ENCODE measurements around the gene KLRF2. TPM values are rescaled to one million over a fixed set of nuclear protein-coding genes. Genes with fewer than 3 reads are reported as not detected.
A peak's percentile ranks its signal among the peaks of the same experiment; 100 is the strongest.

Gene KLRF2
- total RNA-seq, 5 donors from 2014 or later (not counting 1 experiment from before 2014, with no cell fraction given) = not detected

DNA sequence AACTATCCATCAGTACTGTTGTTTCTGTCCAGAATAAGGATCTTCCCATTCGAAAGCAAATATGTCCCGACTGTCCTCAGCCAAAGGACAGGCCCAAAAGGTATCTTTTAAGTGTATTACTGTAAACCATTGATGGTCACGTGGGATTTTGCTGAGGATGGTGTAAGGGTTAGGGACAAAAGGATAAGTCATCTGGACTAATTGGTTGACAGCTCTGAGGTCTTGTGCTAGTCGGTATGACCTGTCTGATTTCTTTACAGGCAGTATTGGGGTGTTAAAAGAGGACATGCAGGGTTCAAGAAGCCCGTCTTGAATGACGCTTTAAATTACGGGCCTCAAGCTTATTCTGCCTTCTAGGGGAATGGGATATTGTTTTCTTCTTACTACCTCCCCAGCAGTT, 26.5 kb downstream of the KLRF2 start:
- Mint-ChIP-seq H3K27ac (no peak overlapping the region), H3K9me3 (peaks cover 10 to 30% (median 24%) of the 10 kb centered on the region in 3 donors), H3K27me3 (no peaks in the 10 kb centered on the region)

GRCh38 chr12:9908350-9908749, 27.1 kb downstream of the KLRF2 start:
- peaks cover 10 to 26% (median 21%) of the 10 kb centered on the region in 3 donors for H3K9me3 Mint-ChIP-seq
- H3K4me1 Mint-ChIP-seq = peaks cover 38 to 46% (median 40%) of the 10 kb centered on the region in 3 donors
- DNase-seq (no peak), ATAC-seq (replicated peaks in 1 of 4) (no peak)
- ChIA-PET CTCF (no interaction called here), POLR2A (no interaction called here)
- Histone ChIP-seq H3K4me1 (ENCODE audit: control insufficient read depth in 1 of 2, extremely low read depth in 1 of 2, insufficient read depth in 2 of 2, low read length in 2 of 2) (peaks cover 7 to 17% of the 10 kb centered on the region in 2 experiments), H3K27ac (ENCODE audit: low read length) (no peak overlapping the region), H3K4me3 (ENCODE audit: control insufficient read depth in 1 of 2, extremely low read depth in 1 of 2, low read length in 1 of 2) (no peak overlapping the region), H3K9me3 (peaks cover 4% of the 10 kb centered on the region), H3K36me3 (ENCODE audit: control insufficient read depth in 2 of 2, extremely low read depth in 1 of 2, insufficient read depth in 1 of 2, low read length in 1 of 2) (no peaks in the 10 kb centered on the region), H3K27me3 (replicated peaks in 1 of 2; ENCODE audit: control insufficient read depth in 2 of 2, extremely low read depth in 1 of 2, insufficient read depth in 2 of 2, low read length in 1 of 2) (no peaks in the 10 kb centered on the region)
- H3K27me3 Mint-ChIP-seq = no peaks in the 10 kb centered on the region
- no peak overlapping the region for H3K27ac Mint-ChIP-seq
- H3K4me3 Mint-ChIP-seq = no peak overlapping the region
- no CpG with 5 or more reads among the region's 4 CpGs for WGBS (ENCODE audit: insufficient coverage)
- H3K36me3 Mint-ChIP-seq = peaks cover 9% of the 10 kb centered on the region

More for the DNA sequence above, 26.5 kb downstream of the KLRF2 start:
- H3K4me1 Mint-ChIP-seq = peaks cover 37 to 44% (median 39%) of the 10 kb centered on the region in 3 donors
- no peak overlapping the region for H3K4me3 ChIP-seq (ENCODE audit: control insufficient read depth in 1 of 2, extremely low read depth in 1 of 2, low read length in 1 of 2)
- H3K27me3 ChIP-seq (replicated peaks in 1 of 2; ENCODE audit: control insufficient read depth in 2 of 2, extremely low read depth in 1 of 2, insufficient read depth in 2 of 2, low read length in 1 of 2) = no peaks in the 10 kb centered on the region
- H3K4me3 Mint-ChIP-seq = no peak overlapping the region
- H3K27ac ChIP-seq (ENCODE audit: low read length) = no peak overlapping the region
- 100% methylated on average over 4 of the region's 7 CpGs for WGBS (ENCODE audit: insufficient coverage)
- no peak for ATAC-seq (replicated peaks in 1 of 4)
- POLR2A ChIA-PET = no interaction called here
- peaks cover 7 to 17% of the 10 kb centered on the region in 2 experiments for H3K4me1 ChIP-seq (ENCODE audit: control insufficient read depth in 1 of 2, extremely low read depth in 1 of 2, insufficient read depth in 2 of 2, low read length in 2 of 2)
- no peak for DNase-seq
- peaks cover 0 to 2% of the 10 kb centered on the region in 2 donors for H3K36me3 ChIP-seq (ENCODE audit: control insufficient read depth in 2 of 2, extremely low read depth in 1 of 2, insufficient read depth in 1 of 2, low read length in 1 of 2)
- peaks cover 2% of the 10 kb centered on the region for H3K9me3 ChIP-seq
- H3K36me3 Mint-ChIP-seq = peaks cover 15% of the 10 kb centered on the region
- CTCF ChIA-PET = interaction anchor here (0.5 to 1.4 kb wide), 3 partner anchors 41 to 280 kb away, joined by 3 to 6 read pairs (median 4); no protein-coding TSS in a partner anchor

DNA sequence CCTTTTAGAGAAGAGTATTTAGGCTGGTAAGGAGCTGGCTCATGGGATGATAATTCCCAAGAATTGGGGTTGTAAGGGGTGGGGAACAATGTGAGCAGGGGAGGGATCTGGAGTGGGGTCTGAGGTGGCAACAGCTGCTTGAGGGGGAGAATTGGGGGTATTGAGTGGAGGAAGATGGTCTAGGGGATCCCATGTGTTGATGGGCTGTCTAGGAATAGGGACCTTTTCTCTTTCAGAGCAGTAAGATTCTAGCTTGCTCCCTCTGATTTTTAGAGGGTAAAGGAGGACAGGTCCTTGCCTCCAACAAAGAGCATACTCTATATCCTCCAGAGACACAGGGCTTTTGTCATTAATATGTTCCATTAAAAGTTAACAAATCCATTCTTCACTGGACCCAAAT, 28.4 kb downstream of the KLRF2 start:
- ATAC-seq (replicated peaks in 1 of 4) = no peak
- CTCF ChIA-PET = interaction anchor here (0.6 to 1.1 kb wide), 4 partner anchors 12 to 293 kb away, joined by 3 to 5 read pairs (median 4); no protein-coding TSS in a partner anchor
- POLR2A ChIA-PET = interaction anchor here in 1 of 2 donors (0.6 kb wide), 1 partner anchor 262 kb away, joined by 3 read pairs; no protein-coding TSS in a partner anchor

DNA sequence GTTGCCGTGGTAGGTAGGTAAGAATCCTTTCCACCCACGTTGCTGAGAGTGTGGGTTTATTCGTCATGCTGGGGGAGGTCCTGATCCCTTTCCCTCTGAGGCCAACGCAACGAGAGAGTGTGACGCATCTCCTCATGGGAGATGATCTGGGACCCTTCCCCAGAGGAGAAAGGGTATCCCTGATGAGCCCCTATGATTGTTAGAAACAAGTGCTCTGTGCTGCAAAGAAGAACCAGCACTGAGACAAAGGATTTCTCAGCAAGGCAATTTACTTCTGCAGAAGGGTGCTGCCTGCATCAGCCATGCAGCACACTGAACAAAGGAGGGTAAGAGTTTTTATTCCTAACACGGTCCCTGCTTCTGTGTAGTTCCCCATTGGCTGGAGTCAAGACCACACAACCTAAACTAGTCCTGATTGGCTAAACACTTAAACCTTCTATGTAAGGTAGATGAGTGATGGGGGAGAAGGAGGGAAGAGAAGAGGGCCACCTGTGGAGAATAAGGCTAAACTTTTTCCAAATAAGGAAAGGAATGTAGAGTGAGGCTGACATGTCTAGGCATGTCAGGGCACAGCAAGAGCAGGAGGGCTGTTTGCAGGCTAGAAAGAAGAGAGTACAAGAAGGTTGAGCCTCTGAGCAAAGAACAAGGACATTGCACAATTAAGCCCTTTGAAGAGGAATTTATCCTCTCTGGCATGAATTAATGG, 29.6 kb downstream of the KLRF2 start:
- peaks cover 4% of the 10 kb centered on the region for H3K36me3 Mint-ChIP-seq
- H3K4me1 ChIP-seq (ENCODE audit: control insufficient read depth in 1 of 2, extremely low read depth in 1 of 2, insufficient read depth in 2 of 2, low read length in 2 of 2) = peaks cover 7 to 17% of the 10 kb centered on the region in 2 experiments
- DNase-seq (no peak), ATAC-seq (replicated peaks in 1 of 4) (no peak)
- CTCF ChIA-PET = no interaction called here
- peaks cover 34 to 40% (median 35%) of the 10 kb centered on the region in 3 donors for H3K4me1 Mint-ChIP-seq
- H3K27ac ChIP-seq (ENCODE audit: low read length) = no peak overlapping the region
- no peak overlapping the region for H3K4me3 ChIP-seq (ENCODE audit: control insufficient read depth in 1 of 2, extremely low read depth in 1 of 2, low read length in 1 of 2)
- no peaks in the 10 kb centered on the region for H3K27me3 ChIP-seq (replicated peaks in 1 of 2; ENCODE audit: control insufficient read depth in 2 of 2, extremely low read depth in 1 of 2, insufficient read depth in 2 of 2, low read length in 1 of 2)
- peaks cover 4% of the 10 kb centered on the region for H3K9me3 ChIP-seq
- H3K4me3 Mint-ChIP-seq = no peak overlapping the region
- peak overlapping the region in 1 of 2 donors; percentile 74 for H3K27ac Mint-ChIP-seq
- H3K36me3 ChIP-seq (ENCODE audit: control insufficient read depth in 2 of 2, extremely low read depth in 1 of 2, insufficient read depth in 1 of 2, low read length in 1 of 2) = no peaks in the 10 kb centered on the region
- H3K27me3 Mint-ChIP-seq = no peaks in the 10 kb centered on the region
- POLR2A ChIA-PET = interaction anchor here in 1 of 2 donors (0.5 kb wide), 1 partner anchor 14 kb away, joined by 11 read pairs; no protein-coding TSS in a partner anchor
- WGBS (ENCODE audit: insufficient coverage) = 100% methylated on average over 3 of the region's 7 CpGs
- peaks cover 10 to 24% (median 21%) of the 10 kb centered on the region in 3 donors for H3K9me3 Mint-ChIP-seq

More for the DNA sequence above, 28.4 kb downstream of the KLRF2 start:
- H3K4me1 Mint-ChIP-seq = peaks cover 38 to 46% (median 40%) of the 10 kb centered on the region in 3 donors
- Histone ChIP-seq H3K4me3 (ENCODE audit: control insufficient read depth in 1 of 2, extremely low read depth in 1 of 2, low read length in 1 of 2) (no peak overlapping the region), H3K27ac (ENCODE audit: low read length) (no peak overlapping the region), H3K4me1 (ENCODE audit: control insufficient read depth in 1 of 2, extremely low read depth in 1 of 2, insufficient read depth in 2 of 2, low read length in 2 of 2) (peaks cover 7 to 17% of the 10 kb centered on the region in 2 experiments), H3K27me3 (replicated peaks in 1 of 2; ENCODE audit: control insufficient read depth in 2 of 2, extremely low read depth in 1 of 2, insufficient read depth in 2 of 2, low read length in 1 of 2) (no peaks in the 10 kb centered on the region), H3K36me3 (ENCODE audit: control insufficient read depth in 2 of 2, extremely low read depth in 1 of 2, insufficient read depth in 1 of 2, low read length in 1 of 2) (no peaks in the 10 kb centered on the region), H3K9me3 (peaks cover 4% of the 10 kb centered on the region)
- H3K36me3 Mint-ChIP-seq = peaks cover 4% of the 10 kb centered on the region
- no peaks in the 10 kb centered on the region for H3K27me3 Mint-ChIP-seq
- H3K27ac Mint-ChIP-seq = peak overlapping the region in 1 of 2 donors; percentile 28
- peaks cover 10 to 24% (median 21%) of the 10 kb centered on the region in 3 donors for H3K9me3 Mint-ChIP-seq
- no peak for DNase-seq
- no peak overlapping the region for H3K4me3 Mint-ChIP-seq

DNA sequence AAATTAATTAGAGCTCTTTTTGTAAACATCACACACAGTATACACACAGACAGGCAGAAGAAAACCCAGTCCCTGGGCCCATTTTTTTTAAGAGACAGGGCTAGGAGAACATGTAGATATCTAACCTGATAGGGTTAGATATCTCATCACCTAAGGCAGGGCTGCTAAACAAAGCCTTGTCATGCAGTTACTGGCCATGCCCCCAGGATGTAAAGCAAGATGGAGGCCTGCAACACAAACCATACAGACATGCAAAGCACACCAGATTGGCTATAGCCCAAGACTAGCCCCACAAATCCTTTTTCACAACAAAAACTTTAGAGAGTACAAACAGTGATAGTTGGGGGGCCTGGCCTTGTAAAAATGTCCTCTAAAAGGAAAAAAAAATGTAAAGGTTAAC, 30.4 kb downstream of the KLRF2 start:
- H3K9me3 Mint-ChIP-seq = peaks cover 10 to 24% (median 21%) of the 10 kb centered on the region in 3 donors
- POLR2A ChIA-PET = no interaction called here
- peaks cover 26 to 32% (median 27%) of the 10 kb centered on the region in 3 donors for H3K4me1 Mint-ChIP-seq
- no peak for DNase-seq
- H3K4me3 Mint-ChIP-seq = no peak overlapping the region
- Histone ChIP-seq H3K4me3 (ENCODE audit: control insufficient read depth in 1 of 2, extremely low read depth in 1 of 2, low read length in 1 of 2) (no peak overlapping the region), H3K27ac (ENCODE audit: low read length) (no peak overlapping the region), H3K4me1 (ENCODE audit: control insufficient read depth in 1 of 2, extremely low read depth in 1 of 2, insufficient read depth in 2 of 2, low read length in 2 of 2) (peaks cover 0 to 9% of the 10 kb centered on the region in 2 experiments), H3K36me3 (ENCODE audit: control insufficient read depth in 2 of 2, extremely low read depth in 1 of 2, insufficient read depth in 1 of 2, low read length in 1 of 2) (no peaks in the 10 kb centered on the region), H3K27me3 (replicated peaks in 1 of 2; ENCODE audit: control insufficient read depth in 2 of 2, extremely low read depth in 1 of 2, insufficient read depth in 2 of 2, low read length in 1 of 2) (no peaks in the 10 kb centered on the region), H3K9me3 (peaks cover 4% of the 10 kb centered on the region)
- H3K36me3 Mint-ChIP-seq = peaks cover 4% of the 10 kb centered on the region
- CTCF ChIA-PET = interaction anchor here in 1 of 2 donors (0.5 kb wide), 1 partner anchor 229 kb away, joined by 3 read pairs; no protein-coding TSS in a partner anchor
- ATAC-seq (replicated peaks in 1 of 4) = no peak
- H3K27ac Mint-ChIP-seq = no peak overlapping the region
- H3K27me3 Mint-ChIP-seq = no peaks in the 10 kb centered on the region

DNA sequence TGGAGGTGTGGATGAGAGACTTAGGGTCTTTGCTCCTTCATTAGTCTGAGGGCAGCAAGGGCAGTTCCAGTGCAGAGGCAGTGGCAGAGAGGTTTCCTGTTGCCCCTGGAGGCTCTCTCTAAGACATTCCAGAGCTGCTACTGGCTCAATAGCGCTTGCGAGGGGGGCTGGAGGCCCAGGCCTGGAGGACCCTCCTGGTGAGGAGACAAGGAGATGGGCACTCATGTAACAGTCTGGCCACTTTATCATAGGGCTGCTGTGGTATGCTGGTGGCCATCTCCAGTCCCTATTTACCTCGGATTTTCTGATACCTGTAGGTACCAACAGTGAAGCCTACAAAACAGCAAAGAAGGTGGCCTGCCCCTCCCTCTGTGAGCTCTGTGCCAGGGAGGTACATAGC, 38.2 kb downstream of the KLRF2 start:
- POLR2A ChIA-PET = no interaction called here
- no CpG with 5 or more reads among the region's 3 CpGs for WGBS (ENCODE audit: insufficient coverage)
- ATAC-seq (replicated peaks in 1 of 4) = no peak
- peaks cover 0 to 12% of the 10 kb centered on the region in 2 experiments for H3K27me3 ChIP-seq (replicated peaks in 1 of 2; ENCODE audit: control insufficient read depth in 2 of 2, extremely low read depth in 1 of 2, insufficient read depth in 2 of 2, low read length in 1 of 2)
- no peaks in the 10 kb centered on the region for H3K9me3 Mint-ChIP-seq
- no peak overlapping the region for H3K27ac Mint-ChIP-seq
- DNase-seq = no peak
- peaks cover 2 to 3% of the 10 kb centered on the region in 2 donors for H3K27me3 Mint-ChIP-seq
- H3K4me1 ChIP-seq (ENCODE audit: control insufficient read depth in 1 of 2, extremely low read depth in 1 of 2, insufficient read depth in 2 of 2, low read length in 2 of 2) = peaks cover 0 to 2% of the 10 kb centered on the region in 2 experiments
- no peak overlapping the region for H3K27ac ChIP-seq (ENCODE audit: low read length)
- H3K4me1 Mint-ChIP-seq = peaks cover 10 to 19% (median 12%) of the 10 kb centered on the region in 3 donors
- H3K36me3 Mint-ChIP-seq = no peaks in the 10 kb centered on the region
- CTCF ChIA-PET = interaction anchor here in 1 of 2 donors (1.4 kb wide), 1 partner anchor 106 kb away, joined by 3 read pairs; no protein-coding TSS in a partner anchor
- H3K9me3 ChIP-seq = no peaks in the 10 kb centered on the region
- no peaks in the 10 kb centered on the region for H3K36me3 ChIP-seq (ENCODE audit: control insufficient read depth in 2 of 2, extremely low read depth in 1 of 2, insufficient read depth in 1 of 2, low read length in 1 of 2)
- no peak overlapping the region for H3K4me3 ChIP-seq (ENCODE audit: control insufficient read depth in 1 of 2, extremely low read depth in 1 of 2, low read length in 1 of 2)
- H3K4me3 Mint-ChIP-seq = no peak overlapping the region

Data from T-cell (primary cell).